T-helper 2 cell (primary cell): ENCODE measurements around the gene AP2A1.
"Not testable (repeated sequence)": the region's sequence is repeated elsewhere in the genome, so short reads cannot be mapped to it uniquely, and the experiment has no call there.

ENCODE experiments used
- DNase-seq, 5 experiments: peaks; one replicate each; pipeline versions ENCODE4 v3.0.0 to v3.0.0-alpha.2; 2012 to 2022
- total RNA-seq, 2 donors: gene quantifications; one replicate each; lab custom pipeline; 2026; lab: John Stamatoyannopoulos, UW

Gene AP2A1
- 52.6 to 53.0 reads per million in 2 donors for total RNA-seq

DNA sequence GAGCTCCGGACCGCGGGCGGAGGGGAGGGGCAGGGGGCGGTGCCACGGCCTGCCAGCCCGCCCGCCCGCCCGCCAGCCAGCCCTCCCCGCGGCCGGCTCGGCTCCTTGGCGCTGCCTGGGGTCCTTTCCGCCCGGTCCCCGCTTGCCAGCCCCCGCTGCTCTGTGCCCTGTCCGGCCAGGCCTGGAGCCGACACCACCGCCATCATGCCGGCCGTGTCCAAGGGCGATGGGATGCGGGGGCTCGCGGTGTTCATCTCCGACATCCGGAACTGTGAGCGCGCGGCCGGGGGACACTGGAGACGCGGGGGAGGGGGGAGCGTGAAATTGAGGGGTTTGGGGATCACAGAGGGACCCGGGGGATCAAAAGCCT is at the start of gene AP2A1:
Gene AP2A1 (plus strand): TSS at position 72 of the 370 bp plus-strand sequence. CDS start 133 bp downstream, at position 205.
- DNase-seq: no peak

DNA sequence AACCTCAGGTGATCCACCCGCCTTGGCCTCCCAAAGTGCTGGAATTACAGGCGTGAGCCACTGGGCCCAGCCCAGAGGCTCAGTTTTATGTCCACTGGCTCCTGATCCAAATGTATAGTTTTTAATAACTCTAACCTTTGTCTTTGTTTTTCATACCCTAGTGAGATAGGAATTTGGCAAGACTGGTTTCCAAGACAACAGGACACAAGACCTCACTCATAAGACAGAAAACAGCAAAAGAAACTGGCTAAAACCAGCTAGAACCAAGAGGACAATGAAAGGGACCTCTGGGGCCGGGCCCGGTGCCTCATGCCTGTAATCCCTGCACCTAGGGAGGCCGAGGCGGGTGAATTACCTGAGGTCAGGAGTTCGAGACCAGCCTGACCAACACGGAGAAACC is 48.3 kb upstream of the AP2A1 start:
- no peak for DNase-seq

DNA sequence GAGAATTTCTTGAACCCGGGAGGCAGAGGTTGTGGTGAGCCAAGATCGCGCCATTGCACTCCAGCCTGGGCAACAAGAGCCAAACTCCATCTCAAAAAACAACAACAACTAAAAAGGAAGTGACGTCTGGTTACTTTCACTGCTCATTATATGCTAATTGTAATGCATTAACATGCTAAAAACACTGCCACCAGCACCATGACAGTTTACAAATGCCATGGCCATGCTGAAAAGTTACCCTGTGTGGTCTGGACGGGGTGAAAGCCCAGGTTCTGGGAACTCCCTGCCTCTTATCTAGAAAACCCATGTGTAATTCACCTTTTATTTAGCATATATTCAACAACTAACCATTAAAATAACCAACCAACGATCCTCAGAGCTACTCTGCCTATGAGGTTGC is 47.8 kb upstream of the AP2A1 start:
- DNase-seq: no peak

DNA sequence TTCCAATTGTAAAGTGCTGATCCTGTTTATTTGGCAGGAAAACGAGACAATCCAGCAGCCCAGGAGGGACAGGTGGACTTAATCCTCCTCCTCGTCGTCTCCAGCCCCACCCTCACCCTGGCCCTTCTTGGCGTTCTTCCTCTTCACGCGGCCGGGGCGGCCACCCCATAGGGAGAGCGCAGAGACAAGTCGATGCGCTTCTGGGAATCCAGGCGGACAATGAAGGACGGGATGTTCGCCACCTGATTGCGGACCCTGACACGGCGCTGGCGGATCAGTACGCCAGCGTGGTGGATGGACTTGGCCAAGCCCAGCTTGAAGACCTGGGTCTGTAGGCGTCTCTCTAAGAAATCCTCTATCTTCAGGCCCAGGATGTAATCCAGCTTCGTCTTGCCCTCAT is 47.4 kb upstream of the AP2A1 start:
- DNase-seq: not testable (repeated sequence)

DNA sequence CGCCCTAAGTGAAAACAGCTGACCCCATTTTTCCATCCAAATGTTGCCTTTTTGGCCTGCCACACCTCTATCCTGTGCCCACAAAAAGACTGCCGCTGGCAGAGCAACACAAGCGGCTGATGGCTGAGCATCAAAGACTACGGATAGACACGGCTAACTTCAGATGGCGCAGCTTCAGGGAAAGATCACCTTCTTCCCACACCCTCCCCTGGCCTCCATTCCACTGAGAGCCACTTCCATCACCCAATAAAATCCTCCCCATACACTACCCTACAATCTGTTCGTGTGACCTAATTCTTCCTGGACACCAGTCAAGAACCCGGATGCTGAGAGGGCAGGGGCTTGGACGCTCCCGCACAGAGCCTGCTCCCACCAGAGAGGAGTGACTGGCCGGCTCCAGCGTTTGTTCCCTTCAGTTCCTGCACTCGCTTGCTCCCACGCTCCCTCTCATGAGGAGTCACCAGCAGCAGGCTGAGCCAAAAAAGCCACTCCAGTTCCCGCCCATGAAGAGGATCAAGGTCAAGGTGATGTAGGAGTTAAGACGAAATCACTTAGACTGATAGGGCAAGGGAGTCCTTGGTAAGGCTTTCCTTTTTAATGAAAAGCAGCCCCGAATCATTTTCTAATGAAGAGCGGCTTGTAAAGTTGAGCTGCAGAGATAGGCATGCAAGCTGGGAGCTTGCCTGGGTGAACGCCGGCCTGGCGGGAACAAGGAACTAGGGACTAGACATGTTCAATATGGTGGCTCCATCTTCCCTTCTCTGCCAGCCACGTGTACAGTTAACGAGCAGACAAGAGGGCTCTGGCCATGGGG is 39.4 kb upstream of the AP2A1 start:
- no peak for DNase-seq

DNA sequence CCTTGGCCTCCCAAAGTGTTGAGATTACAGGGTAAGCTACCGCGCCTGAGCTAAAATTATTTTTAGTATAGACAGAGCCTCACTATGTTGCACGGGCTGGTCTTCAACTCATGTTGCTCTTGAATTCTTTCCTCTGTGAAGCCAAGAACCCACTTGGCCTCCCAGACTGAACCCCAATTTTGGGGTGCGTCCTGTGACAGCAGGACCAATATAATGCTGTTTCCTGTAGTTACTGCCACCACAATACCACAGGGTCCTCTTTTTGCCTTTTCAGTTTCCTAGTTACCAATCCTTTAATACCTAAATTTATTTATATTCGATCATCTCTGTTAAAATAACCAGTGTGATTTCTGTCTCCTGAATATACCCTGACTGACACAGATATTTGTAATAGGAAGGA is 36.6 kb upstream of the AP2A1 start:
- no peak for DNase-seq

DNA sequence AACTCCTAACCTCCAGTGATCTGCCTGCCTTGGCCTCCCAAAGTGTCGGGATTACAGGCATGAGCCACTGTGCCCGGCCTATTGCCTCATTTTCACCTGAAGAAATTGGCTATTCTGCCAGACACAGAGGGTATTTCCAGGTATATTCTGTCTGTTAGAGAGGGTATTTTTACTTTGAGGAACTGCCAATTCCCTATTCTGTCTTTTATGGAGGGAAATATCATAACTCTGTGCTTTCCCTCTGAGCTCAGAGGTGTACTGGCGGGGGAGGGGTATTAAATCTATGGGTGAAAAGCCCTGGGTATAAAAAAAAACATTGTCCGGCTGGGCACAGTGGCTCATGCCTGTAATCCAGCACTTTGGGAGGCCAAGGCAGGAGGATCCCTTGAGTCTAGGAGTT is 28.5 kb upstream of the AP2A1 start:
- no peak for DNase-seq

DNA sequence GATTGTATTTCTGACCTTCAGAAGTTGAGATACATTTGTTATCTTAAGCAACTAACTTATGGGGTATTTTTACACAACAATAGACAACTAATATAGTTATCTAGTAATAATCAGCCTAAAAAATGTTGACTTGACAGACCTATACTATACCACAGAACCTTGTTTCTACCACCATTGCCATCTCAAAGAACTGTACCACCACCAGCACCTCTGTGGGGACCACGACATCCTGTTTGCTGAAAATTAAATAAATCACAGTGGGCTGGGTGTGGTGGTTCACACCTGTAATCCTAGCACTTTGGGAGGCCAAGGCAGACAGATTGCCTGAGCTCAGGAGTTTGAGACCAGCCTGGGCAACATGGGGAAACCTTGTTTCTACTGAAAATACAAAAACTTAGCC is 27.7 kb upstream of the AP2A1 start:
- peak in 1 of 5 experiments; percentile 49 for DNase-seq

DNA sequence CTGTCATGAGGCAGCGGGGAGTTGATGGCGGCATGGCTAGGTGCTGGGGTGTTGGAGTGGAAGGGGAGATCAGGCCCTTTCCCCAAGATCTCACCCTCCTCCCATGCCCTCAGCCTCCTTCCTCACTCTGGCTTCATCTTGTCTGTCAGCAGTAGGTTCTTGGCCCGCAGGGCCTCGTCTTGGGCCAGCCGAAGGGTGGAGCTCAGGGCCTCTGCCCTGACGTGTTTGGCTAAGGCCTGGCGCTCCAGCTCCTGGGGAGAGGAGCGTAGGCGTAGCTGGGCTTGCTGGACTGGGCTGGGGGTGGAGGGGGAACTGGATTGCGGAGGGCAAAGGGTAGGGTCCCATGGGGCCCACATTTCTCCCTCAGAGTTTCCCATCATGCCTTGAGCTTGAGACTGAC is 26.9 kb upstream of the AP2A1 start:
- no peak for DNase-seq

DNA sequence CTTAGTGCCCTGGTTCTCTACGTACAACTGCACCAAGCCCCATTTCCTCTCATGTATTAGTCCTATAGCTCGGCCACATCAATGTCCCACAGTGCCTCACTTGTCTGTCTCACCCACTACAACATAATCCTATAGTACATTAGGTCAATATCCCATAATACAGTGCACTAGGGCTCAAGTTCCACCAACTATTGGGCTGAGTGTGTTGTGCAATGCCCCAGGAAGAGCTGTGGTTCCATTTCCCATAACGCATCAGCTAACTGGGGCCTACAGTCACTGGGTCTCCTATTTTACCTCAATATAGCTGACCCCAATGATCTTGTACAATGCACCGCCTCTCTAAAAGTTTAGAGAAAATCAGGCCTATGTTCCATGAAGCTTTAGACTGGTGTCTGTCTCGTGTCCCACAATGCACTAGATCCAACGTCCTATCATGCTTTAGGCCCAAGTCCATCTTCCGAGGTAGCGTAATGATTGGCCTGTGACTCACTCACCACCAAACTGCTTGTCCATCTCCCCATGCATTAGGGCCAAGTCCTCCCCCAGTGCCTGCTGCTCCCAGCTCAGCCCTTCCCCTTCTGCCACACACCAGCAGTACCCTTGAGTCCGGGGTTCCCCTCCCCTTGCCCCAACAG is 25.5 kb upstream of the AP2A1 start:
- no peak for DNase-seq

DNA sequence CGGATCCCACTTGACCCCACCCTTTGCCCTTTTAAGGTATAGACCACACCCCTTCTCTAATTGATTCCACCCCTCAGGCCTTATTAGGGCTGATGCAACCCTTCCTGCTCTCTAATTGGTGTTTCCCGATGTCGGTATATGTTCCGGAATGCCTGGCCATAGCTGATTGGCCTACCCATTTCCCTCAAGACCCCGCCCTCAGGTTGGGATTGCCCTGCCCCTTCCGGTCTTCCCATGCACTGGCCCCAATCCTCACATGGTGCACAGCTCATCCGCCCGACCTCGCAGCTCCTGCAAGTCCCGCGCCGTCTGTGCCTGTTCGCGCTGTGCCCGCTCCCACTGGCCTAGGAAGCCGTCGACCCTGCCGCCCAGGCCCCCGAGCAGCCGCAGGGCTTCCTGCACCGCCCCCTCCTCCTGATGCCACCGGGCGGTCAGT is 21.8 kb upstream of the AP2A1 start:
- no peak for DNase-seq

DNA sequence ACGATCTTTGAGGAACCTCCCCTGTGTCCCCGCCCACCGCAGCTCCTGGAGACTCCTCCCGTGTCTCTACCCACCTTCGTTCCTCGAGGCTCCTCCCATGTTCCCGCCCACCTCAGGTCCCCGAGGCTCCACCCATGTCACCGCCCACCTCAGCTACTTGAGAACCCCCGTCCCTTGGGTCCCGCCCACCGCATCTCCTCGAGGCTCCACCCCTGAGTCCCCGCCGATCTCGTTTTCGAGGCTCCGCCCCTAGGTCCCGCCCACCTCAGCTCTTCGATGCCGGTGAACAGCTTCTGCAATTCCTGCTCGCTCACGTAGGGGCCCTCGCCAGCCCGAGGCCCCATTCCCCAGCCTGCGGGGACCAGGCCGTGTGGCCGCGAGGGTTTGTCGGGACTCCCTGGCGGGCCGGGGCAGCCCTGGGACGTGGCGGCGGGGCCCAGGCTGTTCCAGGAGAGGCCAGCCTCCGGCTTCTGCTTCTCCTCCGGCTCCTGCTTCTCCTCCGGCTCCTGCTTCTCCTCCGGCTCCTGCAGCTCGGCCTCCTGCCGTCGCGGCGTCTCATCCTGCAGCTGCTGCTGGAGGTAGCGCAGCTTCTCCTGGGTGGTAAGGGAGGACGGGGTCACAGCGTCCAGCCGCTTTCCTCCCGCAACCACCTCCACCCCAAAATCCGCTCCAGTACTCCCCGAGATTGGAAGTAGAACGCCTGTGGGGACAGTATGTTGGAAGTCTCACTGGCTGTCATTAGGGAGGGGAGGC is 20.4 kb upstream of the AP2A1 start:
- DNase-seq: peak; percentile 14 to 48 (median 43)

DNA sequence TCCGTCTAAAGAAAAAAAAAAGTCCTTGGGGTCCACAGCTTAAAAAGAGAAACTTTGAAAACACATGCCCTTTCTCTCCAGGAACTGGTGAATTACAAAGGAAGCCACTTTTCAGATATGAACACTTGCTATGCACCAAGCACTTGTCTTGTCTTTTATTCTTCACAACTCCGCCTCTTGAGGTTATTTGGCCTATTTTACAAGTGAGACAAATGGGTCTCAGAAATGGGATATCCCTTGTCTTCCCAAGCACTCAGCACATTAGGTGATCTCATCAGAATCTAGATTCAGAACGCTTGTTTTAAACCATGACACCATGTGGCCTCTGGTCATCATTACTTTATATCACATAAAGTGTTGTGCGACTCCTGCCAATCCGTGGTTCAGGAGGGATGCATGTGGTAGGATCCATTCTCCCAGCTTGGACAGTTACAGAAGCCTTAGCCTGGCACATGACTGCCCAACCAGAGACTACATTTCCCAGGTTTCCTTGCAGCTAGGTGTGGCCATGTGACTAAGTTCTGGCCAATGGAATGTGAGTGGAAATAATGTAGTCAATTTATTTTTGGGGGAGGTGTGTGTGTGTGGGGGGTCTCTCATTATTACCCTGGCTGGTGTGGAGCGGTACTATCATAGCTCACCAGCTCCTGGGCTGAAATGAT is 17.6 kb upstream of the AP2A1 start:
- no peak for DNase-seq

DNA sequence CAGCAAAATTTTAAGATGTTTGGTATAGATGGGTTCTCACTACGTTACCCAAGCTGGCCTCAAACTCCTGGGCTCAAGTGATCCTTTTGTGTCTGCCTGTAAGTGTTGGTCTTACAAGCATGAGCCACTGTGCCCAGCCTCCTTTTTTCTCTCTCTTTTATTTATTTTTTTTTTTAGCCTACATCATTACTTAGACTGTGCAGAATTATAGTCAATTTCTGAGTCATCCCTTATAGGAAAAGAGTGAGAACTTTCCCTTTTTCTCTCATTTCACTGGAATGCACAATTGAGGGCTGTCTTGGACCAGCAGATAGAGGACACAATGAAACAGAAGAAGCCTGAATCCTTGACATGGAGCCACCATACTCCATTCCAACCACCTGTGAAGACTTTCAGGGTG is 17.0 kb upstream of the AP2A1 start:
- DNase-seq: no peak

DNA sequence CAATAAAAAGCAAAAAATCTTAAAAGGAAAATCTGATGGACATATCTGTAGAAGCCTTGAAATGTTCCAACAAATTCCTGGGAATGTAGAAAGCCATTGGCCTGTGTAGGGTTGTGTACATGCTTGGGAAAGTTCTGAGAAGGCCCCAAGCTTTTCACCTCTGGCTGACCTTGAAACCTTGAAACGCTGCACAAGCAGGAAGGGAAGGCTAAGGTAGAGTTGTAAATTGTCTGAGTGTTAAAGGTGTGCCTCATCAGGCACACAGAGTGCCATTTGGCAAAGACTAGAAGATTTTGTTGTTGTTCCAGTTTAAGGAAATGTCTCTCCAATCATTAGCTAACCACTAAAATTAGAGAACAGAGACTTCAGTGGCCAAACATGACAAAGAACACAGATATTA is 14.1 kb upstream of the AP2A1 start:
- no peak for DNase-seq

DNA sequence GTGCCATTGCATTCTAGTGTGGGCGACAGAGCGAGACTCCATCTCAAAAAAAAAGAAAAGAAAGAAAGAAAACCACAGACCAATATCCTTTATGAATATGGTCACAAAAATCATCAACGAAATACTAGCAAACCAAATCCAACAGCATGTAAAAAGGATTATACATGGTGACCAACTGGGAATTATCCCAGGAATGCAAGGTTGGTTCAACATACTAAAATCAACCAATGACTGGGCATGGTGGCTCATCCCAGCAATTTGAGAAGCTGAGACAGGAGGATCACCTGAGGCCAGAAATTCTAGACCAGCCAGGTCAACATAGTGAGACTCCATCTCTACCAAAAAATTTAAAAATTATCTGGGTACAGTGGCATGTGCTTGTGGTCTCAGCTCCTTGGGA is 10.8 kb upstream of the AP2A1 start:
- no peak for DNase-seq

DNA sequence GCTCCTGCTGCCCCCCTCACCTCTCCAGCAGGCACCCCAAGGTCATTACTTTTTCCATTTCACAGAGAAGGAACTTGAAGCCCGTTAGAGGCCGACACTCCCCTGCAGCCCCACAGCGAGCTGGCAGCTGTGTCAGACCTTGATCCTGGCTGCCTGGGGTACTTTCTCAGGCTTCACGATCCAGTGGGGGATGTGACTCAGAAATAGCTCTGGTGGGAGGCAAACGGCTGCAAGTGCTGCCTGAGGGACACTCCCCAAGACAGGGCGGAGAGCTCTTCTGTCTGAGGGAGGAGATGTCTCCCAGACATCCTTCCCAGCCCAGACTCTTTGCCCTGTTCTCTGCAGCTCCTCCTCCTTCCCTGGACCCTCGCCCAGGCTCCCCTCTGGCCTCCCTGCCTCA is 8.5 kb upstream of the AP2A1 start:
- no peak for DNase-seq

DNA sequence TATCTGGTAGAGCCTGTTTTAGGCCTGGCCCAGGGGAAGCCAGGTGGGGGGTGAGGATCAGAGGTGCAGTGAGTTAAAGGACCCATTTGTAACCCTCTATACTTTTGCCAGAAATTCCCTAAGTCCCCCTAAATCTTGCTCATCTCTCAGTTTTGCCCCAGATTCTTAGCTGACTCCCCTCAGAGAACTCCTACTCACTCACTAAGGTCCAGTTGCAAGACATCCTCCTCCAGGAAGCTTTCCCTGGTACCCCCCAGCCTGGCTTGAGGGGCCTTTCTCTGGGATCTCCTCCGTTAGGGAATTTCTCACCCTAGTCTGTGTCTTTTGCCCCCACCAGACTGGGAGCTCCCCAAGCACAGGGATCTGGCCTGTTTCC is 5.6 kb upstream of the AP2A1 start:
- no peak for DNase-seq

DNA sequence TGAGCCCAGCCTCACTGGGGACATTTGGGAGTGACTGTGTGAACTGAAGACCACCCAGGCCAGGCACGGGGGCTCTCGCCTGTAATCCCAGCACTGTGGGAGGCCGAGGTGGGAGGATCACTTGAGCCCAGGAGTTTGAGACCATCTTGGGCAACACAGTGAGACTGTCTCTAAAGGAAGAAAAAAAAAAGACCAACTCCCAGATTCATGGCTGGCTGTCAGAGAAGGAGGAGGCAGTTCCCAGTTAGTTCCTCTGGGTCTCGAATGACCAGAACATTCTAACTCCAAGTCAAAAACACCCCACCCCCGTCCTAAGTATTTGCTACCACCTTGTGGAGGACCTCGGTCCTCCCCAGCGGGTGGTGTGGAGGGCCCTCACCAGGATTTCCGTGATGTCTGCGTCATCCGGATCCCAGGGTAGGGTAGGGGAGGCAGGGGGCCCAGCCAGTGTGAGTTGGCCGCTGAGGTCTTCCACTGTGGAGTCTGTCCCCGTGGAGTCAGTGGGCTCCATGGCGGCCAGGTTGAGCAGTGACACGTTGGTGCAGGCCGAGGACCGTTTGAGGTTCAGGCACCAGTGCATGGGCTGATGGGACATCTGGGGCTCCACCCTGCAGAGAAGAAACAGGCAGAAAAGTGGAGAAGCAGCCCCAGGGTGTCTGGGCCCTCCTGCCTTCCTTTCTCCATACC is 5.0 kb upstream of the AP2A1 start:
- DNase-seq: no peak

DNA sequence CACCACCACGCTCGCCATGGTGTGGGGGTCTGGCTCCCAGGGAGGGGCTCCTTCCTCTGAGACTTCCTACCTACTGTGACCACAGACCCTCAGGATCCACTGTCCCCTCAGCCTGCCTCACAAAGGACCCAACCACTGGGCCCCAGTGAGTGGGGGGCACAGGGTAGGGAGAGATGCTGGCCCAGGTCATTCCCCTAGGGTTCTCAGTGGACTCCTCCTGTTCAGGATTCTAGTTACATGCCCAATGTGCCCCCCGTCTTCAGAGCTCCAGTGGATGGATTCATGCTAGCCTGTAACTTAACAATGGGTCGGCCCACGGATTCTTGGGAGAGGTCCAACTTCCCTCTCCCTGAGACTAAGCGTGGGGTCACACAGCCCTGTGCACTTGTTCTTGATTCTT is 3.6 kb upstream of the AP2A1 start, which contains the start of gene TSKS:
Gene TSKS (minus strand): TSS at position 77 of the 400 bp plus-strand sequence. CDS start 59 bp downstream, at position 18.
- DNase-seq: no peak

DNA sequence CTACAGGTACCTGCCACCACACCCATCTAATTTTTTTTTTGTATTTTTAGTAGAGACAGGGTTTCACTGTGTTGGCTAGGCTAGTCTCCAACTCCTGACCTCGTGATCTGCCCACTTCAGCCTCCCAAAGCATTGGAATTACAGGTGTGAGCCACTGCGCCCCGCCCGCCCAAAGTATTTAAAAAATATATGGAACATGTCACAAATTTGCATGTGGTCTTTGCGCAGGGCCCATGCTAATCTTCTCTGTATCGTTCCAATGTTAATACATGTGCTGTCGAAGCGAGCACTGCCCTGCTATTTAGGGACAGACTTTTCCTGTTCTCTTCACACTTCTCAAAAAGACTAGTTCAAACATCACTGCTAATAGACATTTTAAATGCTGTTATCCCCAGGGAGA is 2.5 kb upstream of the AP2A1 start:
- DNase-seq: no peak
